ENCODE data around the gene ATP2B3. TPM values are rescaled to one million over a fixed set of nuclear protein-coding genes. Genes with fewer than 3 reads are reported as not detected.

The ATP2B3 gene
- total RNA-seq, 2 donors from 2014 or later = not detected

DNA sequence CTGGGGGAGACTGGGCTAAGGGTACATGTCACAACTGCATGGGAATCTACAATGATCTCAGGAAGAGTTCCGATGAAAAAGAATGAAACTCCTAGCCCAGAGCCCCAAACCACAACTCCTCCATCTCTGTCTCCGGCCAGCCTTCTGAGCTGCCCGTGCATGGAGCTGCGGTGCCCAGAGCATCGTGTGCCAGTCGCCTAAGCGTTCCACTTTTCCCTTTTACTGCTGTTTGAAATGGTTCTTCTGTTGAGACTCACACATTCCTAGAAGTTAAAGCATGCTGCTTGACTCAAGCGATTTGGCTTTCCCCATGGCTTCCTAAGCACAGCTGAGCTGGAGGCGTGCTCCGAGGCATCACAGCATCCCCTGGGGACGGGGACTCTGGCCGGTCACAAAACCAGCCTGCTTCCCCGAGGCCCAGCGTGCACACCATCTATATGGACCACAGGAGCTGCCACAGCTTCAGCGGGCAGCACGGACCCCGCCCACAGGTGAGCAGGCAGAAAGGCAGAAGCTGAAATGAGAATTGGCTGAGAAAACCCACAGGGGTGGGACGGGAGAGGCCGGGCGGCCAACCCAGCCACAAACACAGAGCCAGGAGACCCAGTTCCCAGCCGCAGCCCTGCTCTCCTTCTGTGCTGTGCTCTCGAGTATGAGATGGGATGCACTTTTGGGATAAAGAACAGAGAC lies 76.5 kb downstream of the ATP2B3 start:
- ATAC-seq = no peak
- H3K9me3 ChIP-seq (ENCODE audit: control insufficient read depth, low read length, poor library complexity, severe bottlenecking) = no peaks in the 10 kb centered on the region
- Mint-ChIP-seq H3K27ac (no peak overlapping the region), H3K4me1 (peaks cover 14% of the 10 kb centered on the region), H3K27me3 (no peaks in the 10 kb centered on the region), H3K4me3 (no peak overlapping the region), H3K36me3 (ENCODE audit: low read depth) (no peaks in the 10 kb centered on the region)
- DNase-seq = no peak

DNA sequence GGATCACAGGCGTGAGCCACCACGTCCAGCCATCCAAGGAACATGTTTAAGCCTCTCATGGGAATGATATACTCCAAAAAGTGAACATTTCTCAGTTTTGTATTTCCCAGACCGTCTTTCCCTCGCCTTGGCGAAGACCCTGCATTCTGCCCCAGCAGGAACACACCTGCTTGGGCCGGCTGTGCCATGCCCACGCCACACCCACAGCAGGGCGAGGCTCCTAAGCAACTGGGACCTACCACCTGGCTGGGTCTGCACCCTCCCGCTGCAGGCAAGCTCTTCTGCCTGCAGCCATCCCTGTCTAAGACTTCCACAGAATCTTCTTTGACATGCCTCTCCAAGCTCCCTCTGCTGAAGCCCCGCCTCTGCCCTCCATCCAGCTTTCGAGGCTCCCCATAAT lies 77.9 kb downstream of the ATP2B3 start:
- H3K4me3 Mint-ChIP-seq = peak overlapping the region; percentile 25
- H3K27ac Mint-ChIP-seq = no peak overlapping the region

DNA sequence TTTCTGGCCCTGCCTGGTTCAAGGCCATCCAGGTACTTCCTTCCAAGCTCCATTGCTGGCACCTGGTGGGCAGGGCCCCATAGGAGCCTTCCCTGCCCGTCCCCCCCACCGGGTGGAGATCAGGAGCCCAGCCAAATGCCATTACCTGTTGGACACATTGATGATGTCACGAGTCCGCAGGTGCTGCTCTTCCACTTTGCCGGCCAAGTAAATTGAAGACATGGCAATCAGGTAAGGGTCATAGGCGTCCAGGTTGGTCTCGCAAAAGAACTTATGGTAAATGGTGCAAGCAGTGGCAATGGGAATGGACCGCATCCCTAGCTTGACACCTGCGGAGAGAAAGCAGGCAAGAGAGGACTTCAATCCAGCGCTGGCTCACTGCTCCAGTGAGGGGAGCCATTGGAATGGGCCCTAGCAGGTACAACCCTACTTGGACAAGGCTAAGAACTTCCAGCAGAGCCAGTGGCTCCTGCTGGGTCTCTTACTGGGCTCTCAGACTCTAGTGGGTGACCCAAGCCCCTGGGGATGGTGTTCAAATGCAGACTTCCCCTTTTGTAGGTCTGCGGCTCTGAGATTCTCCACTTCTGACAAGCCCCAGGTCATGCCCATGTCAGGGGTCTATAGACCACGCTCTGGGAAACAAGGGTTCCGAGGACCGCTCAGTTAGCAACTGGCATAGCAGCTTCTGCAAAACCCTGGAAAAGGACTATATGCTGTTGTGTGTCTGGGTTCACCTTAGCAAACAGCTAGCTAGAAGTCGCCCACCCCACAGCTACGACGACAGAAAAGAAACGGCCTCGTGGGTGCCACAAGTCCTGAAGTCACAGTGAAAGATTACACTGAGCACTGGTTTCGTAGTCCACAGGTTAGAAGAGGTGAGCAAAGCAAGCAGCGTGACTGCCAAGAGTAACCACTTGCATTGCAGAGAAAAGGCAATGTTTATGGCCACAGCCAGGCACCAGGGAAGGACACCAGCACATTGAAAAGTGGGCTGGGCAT lies 78.7 kb downstream of the ATP2B3 start:
- no peak for DNase-seq
- Mint-ChIP-seq H3K4me1 (peaks cover 22% of the 10 kb centered on the region), H3K36me3 (ENCODE audit: low read depth) (no peaks in the 10 kb centered on the region), H3K4me3 (peak overlapping the region; percentile 25), H3K27me3 (no peaks in the 10 kb centered on the region), H3K27ac (peak overlapping the region; percentile 32)
- H3K9me3 ChIP-seq (ENCODE audit: control insufficient read depth, low read length, poor library complexity, severe bottlenecking) = no peaks in the 10 kb centered on the region
- ATAC-seq = no peak

More for the DNA sequence above, 77.9 kb downstream of the ATP2B3 start:
- Mint-ChIP-seq H3K27me3 (no peaks in the 10 kb centered on the region), H3K36me3 (ENCODE audit: low read depth) (no peaks in the 10 kb centered on the region), H3K4me1 (peaks cover 18% of the 10 kb centered on the region)
- no peak for ATAC-seq
- DNase-seq = no peak
- no peaks in the 10 kb centered on the region for H3K9me3 ChIP-seq (ENCODE audit: control insufficient read depth, low read length, poor library complexity, severe bottlenecking)

DNA sequence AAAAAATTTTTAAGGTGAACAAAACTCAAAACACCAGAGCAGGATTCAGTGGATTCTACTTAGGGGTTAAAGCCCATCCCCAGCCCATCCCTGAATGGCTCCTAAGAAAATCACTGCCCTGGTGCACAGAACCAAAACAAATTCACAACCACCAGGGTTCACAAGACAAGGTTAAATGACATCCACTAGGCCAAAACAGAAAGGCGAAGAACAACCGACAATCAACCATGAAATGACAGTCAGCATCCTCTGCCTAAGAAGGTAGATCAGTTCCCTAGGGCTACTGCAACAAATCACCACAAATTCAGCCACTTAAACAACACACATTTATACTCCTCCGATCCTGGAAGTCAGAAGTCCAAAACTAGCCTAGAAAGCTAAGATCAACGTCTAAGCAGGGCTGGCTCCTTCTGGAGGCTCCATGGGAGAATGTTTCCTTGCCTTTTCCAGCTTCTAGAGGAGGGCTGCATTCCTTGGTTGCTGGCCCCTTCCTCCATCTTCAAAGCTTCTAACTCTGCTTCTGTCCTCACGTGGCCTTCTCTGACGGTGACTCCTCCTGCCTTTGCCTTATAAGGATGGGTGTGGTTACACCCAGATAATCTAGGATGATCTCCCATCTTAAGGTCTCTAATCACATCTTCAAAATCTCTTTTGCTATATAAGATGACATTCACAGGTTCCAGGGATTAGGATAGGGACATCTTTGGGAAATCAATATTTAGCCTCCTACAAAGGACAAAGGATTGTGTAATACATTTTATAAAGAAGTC lies 79.7 kb downstream of the ATP2B3 start:
- Mint-ChIP-seq H3K4me1 (peaks cover 24% of the 10 kb centered on the region), H3K27ac (no peak overlapping the region), H3K36me3 (ENCODE audit: low read depth) (no peaks in the 10 kb centered on the region), H3K4me3 (peak overlapping the region; percentile 92), H3K27me3 (no peaks in the 10 kb centered on the region)
- no peaks in the 10 kb centered on the region for H3K9me3 ChIP-seq (ENCODE audit: control insufficient read depth, low read length, poor library complexity, severe bottlenecking)
- ATAC-seq = no peak
- DNase-seq = no peak

DNA sequence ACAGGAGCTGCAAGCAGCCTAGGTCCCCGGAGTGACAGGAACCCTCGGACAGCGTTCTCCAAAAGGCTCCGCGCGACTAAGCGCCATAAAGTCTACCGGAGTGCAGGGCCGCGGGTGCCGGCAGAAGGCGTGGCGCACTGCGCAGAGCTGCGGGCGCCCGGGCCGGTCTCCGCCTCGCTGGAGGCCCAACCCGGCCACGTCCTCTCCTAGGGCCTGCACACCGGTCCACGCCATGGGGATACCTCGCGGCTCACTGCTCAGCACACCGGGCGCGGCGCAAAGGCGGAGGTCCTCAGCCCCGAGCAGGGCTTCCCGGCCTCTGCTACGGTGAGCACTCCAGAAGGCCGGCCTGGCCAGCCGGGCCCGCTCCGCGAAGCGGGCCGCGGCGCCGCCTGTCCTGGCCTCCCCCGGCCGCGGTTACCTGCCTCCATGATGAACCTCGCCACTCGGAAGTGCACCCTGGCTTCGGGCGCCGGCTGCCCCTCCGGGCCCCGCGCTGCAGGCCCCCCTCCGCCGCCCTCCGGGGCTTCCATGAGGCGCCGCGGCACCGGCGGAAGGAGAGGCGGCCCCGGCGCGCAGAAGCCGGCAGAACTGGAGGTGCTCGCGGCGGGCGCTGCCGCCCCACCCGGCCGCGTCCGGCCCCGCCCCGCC lies 81.2 kb downstream of the ATP2B3 start, which contains the start of gene CCNQ:
CCNQ (minus strand) TSS at position 599 of the 651 bp plus-strand sequence; CDS start at position 533, 66 bp downstream.
- ATAC-seq = peak; percentile 48
- Mint-ChIP-seq H3K27ac (peak within 1 kb of the TSS; percentile 65), H3K36me3 (ENCODE audit: low read depth) (no peaks in the 10 kb centered on the region)

DNA sequence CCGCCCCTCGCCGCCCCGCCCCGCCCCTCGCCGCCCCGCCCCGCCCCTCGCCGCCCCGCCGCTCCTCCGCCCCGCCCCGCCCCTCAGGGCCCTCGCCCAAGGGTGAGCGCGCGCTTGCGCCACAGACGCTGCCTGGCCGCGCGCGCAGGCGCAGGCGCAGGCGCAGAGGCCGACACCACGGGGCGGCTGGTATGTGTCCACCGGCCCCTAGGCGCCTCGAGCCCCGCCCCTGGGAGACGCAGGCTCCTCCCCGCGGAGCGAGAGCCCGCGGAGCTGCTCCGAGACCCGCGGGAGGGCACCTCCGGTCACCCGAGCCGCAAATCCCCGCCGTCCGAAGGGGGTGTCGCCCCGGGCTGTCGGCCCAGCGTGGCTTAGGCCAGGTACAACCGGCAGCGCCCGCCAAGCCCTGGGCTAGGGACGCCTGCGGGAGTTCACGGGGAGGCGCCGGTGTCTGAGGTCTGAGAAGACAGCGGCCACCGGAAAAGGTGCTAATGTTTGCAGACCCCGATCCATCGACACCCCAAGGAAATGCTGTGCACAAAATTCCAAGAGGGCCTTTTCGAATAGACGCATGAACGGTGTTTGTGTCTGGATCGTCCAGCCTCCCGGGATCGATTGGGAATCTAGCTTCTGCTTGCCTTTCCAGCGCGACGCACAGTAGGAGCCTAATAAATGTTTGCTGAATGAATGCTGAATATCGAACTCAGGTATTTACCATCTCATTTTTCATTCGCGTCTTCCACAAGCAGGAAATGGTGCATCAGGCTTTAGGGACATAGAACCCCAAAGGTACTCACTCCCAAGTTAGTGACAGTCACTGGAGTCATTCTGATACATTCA lies 82.0 kb downstream of the ATP2B3 start:
- peak; percentile 76 to 85 (median 81) for DNase-seq

More for the DNA sequence above, 81.2 kb downstream of the ATP2B3 start, which contains the start of gene CCNQ:
- H3K4me3 Mint-ChIP-seq = peak within 1 kb of the TSS; percentile 95
- H3K27me3 Mint-ChIP-seq = no peaks in the 10 kb centered on the region
- H3K4me1 Mint-ChIP-seq = peaks cover 31% of the 10 kb centered on the region
- DNase-seq = peak in 1 of 3 donors; percentile 15
- no peaks in the 10 kb centered on the region for H3K9me3 ChIP-seq (ENCODE audit: control insufficient read depth, low read length, poor library complexity, severe bottlenecking)

DNA sequence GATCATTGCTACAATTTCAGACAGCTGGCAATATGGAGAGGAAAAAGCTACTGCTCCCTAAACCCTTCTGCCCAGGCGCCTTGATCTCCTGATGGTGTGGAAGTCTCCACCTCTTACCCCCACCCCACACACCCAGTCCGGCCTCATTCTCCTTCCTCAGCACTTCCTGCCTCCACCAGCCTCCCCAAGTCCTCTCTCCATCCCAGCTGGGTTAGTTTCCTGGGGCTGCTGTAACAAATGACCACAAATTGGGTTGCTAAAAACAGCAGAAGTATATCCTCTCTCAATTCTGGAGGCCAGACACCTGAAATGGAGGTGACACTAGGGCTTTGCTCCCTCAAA lies 82.6 kb downstream of the ATP2B3 start:
- ATAC-seq (no peak), DNase-seq (no peak)
- Mint-ChIP-seq H3K36me3 (ENCODE audit: low read depth) (no peaks in the 10 kb centered on the region), H3K4me1 (peaks cover 38% of the 10 kb centered on the region), H3K27ac (peak overlapping the region; percentile 65), H3K27me3 (no peaks in the 10 kb centered on the region), H3K4me3 (peak overlapping the region; percentile 95)
- no peaks in the 10 kb centered on the region for H3K9me3 ChIP-seq (ENCODE audit: control insufficient read depth, low read length, poor library complexity, severe bottlenecking)

More for the DNA sequence above, 82.0 kb downstream of the ATP2B3 start:
- no peaks in the 10 kb centered on the region for H3K36me3 Mint-ChIP-seq (ENCODE audit: low read depth)
- H3K27me3 Mint-ChIP-seq = no peaks in the 10 kb centered on the region
- H3K27ac Mint-ChIP-seq = peak overlapping the region; percentile 65
- H3K4me1 Mint-ChIP-seq = peaks cover 38% of the 10 kb centered on the region
- peak; percentile 88 for ATAC-seq
- H3K4me3 Mint-ChIP-seq = peak overlapping the region; percentile 95
- H3K9me3 ChIP-seq (ENCODE audit: control insufficient read depth, low read length, poor library complexity, severe bottlenecking) = no peaks in the 10 kb centered on the region

DNA sequence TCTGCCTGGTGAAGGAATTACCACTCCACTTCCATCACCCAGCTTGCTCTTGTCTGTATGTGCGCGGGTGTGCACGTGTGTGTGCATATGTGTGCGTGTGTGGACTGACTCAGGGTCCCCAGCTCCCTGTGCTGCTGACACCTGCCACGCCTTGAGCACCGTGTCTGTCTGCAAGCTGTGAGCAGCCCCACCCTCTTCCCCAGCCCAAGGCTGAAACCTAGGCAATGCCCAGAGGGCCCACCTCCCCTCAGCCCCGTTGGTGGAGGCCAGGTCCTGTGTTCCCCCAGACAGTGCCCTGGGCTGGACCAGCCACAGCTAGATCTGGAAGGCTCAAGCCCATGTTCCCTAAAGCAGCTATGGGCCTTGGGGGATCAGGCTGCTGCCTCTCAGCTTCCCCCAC lies 83.5 kb downstream of the ATP2B3 start:
- Mint-ChIP-seq H3K4me3 (peak overlapping the region; percentile 95), H3K36me3 (ENCODE audit: low read depth) (no peaks in the 10 kb centered on the region), H3K4me1 (peaks cover 38% of the 10 kb centered on the region), H3K27ac (no peak overlapping the region), H3K27me3 (no peaks in the 10 kb centered on the region)
- ATAC-seq (no peak), DNase-seq (no peak)
- no peaks in the 10 kb centered on the region for H3K9me3 ChIP-seq (ENCODE audit: control insufficient read depth, low read length, poor library complexity, severe bottlenecking)

DNA sequence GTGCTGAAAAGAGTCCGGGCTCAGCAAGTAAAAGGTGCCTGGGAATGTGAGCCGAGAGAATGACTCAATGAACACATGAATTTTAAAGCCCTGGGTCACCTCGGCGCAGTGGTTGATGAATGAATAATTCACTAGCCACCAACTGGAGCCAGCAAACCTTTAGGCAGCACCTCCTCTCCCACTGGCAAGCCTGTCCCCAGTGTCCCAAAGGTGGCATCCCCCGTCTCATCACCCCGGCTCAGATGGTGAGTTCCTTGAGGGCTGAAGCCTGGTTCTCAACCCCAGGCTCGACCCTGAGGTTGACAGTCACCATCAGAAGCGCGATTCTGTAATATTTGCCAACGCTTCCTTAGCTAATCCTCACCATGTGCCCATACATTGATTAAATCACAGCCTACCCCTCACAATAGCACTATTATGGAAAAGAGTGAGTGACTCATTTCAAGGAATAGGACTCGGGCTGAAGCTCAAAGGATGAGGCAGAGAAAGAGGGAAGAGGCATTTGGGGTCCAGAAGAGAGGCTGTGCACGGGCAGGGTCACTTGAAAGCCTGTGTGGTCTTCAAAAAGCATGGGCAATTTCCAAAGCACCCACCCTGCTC lies 84.2 kb downstream of the ATP2B3 start:
- H3K4me1 Mint-ChIP-seq = peaks cover 34% of the 10 kb centered on the region
- no peaks in the 10 kb centered on the region for H3K9me3 ChIP-seq (ENCODE audit: control insufficient read depth, low read length, poor library complexity, severe bottlenecking)
- H3K27ac Mint-ChIP-seq = no peak overlapping the region
- peak overlapping the region; percentile 95 for H3K4me3 Mint-ChIP-seq
- DNase-seq (no peak), ATAC-seq (no peak)
- H3K36me3 Mint-ChIP-seq (ENCODE audit: low read depth) = no peaks in the 10 kb centered on the region
- H3K27me3 Mint-ChIP-seq = no peaks in the 10 kb centered on the region

DNA sequence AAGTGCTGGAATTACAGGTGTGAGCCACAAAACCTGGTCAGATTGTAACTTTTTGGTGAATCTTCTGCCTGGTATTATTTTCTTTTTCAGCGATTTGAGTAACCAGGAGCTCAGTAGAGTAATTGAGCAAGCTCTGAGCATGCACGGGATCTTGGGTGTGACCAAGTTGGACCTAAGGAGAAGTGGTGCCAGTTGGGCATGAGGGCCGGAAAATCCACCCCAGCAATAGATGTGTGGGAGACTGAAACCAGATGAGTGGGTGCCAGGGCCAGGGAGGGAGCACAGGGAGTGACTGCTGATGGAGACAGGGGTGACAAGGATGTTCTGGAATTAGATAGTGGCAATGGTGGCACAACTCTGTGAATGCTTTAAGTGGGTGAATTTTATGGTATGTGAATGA lies 85.2 kb downstream of the ATP2B3 start:
- H3K27ac Mint-ChIP-seq = peak overlapping the region; percentile 39
- H3K4me1 Mint-ChIP-seq = peaks cover 28% of the 10 kb centered on the region
- no peaks in the 10 kb centered on the region for H3K36me3 Mint-ChIP-seq (ENCODE audit: low read depth)
- ATAC-seq (no peak), DNase-seq (no peak)
- peak overlapping the region; percentile 31 for H3K4me3 Mint-ChIP-seq
- no peaks in the 10 kb centered on the region for H3K27me3 Mint-ChIP-seq
- no peaks in the 10 kb centered on the region for H3K9me3 ChIP-seq (ENCODE audit: control insufficient read depth, low read length, poor library complexity, severe bottlenecking)

DNA sequence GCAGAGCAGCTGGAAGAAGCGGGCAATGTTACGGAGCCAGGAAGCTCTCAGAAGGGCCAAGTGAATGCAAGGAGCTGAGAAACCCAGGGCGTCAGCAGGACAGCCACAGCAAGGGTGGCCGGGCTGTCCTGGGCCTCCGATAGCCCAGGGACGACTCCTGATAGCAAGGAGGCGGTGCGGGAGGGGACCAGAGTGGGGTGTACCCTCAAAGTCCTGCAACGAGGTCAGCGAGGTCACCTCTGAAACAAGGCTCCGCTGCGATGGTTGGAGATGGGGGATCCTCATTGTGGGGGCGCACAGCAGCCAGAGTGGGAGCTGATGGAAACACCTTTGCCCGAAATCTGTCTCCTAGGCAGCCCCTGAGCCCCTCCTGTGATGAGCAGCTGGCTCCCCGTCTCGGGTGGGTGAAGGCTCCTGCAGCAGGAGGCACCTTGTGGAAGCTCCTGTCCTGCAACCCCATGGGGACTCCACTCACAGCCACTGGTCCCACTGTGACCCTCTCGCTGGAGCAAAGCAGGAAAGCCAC lies 85.8 kb downstream of the ATP2B3 start:
- no peaks in the 10 kb centered on the region for H3K27me3 Mint-ChIP-seq

More for the DNA sequence above, 85.8 kb downstream of the ATP2B3 start:
- no peaks in the 10 kb centered on the region for H3K9me3 ChIP-seq (ENCODE audit: control insufficient read depth, low read length, poor library complexity, severe bottlenecking)
- Mint-ChIP-seq H3K36me3 (ENCODE audit: low read depth) (no peaks in the 10 kb centered on the region), H3K4me1 (peaks cover 24% of the 10 kb centered on the region), H3K27ac (no peak overlapping the region), H3K4me3 (no peak overlapping the region)
- DNase-seq (no peak), ATAC-seq (no peak)

All from T-helper 17 cell (primary cell).